ENCODE results near the gene ADCY2.

DNA sequence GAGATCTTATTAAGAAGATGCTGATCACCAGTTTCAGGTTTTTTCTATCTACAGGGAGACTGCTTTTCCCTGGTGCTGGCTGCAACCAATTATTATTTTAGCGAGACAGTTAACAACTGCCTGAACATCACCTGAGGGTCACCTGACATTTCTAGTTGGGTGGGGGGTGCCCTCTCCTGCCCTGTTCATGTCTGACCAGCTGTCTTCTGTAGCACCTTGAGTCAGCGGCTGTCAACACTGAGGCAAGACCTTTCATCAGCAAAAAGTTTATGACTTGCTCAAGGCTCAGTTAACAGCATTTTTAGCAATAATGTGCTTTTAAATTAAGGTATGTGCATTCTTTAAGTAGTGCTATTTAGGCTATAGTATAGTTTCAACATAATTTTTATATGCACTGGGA lies 58.0 kb downstream of the ADCY2 start:
- TF ChIP-seq, protein P1, sequence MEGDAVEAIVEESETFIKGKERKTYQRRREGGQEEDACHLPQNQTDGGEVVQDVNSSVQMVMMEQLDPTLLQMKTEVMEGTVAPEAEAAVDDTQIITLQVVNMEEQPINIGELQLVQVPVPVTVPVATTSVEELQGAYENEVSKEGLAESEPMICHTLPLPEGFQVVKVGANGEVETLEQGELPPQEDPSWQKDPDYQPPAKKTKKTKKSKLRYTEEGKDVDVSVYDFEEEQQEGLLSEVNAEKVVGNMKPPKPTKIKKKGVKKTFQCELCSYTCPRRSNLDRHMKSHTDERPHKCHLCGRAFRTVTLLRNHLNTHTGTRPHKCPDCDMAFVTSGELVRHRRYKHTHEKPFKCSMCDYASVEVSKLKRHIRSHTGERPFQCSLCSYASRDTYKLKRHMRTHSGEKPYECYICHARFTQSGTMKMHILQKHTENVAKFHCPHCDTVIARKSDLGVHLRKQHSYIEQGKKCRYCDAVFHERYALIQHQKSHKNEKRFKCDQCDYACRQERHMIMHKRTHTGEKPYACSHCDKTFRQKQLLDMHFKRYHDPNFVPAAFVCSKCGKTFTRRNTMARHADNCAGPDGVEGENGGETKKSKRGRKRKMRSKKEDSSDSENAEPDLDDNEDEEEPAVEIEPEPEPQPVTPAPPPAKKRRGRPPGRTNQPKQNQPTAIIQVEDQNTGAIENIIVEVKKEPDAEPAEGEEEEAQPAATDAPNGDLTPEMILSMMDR (IDR thresholded peaks at IDR 0.05) = no peak
- TF ChIP-seq POLR2AphosphoS5 (IDR thresholded peaks at IDR 0.05; ENCODE audit: insufficient read depth in 1 of 2, low read depth in 1 of 2) = no peak
